Lower lobe of right lung (tissue), 2 donors: ENCODE measurements around the gene AHSG. TPM values are rescaled to one million over a fixed set of nuclear protein-coding genes. Genes with fewer than 3 reads are reported as not detected.
A peak's percentile ranks its signal among the peaks of the same experiment; 100 is the strongest.

Experiments
- ATAC-seq, 2 donors: fragments of 200-7000 bp; cut with Tn5 transposase; one replicate each; pipeline ENCODE4 v1.9.1; 2020 to 2022; ENCODE audit warnings: mild to moderate bottlenecking in 2 of 2, moderate library complexity in 2 of 2
- DNase-seq: peaks from one replicate; pipeline ENCODE4 v3.0.0-alpha.2; 2020
- H3K27ac ChIP-seq: fragments of 200-600 bp; one replicate; pipeline ENCODE4 v1.8.0; 2022
- H3K27me3 ChIP-seq: fragments of 200-600 bp; one replicate; pipeline ENCODE4 v1.8.0; 2022; ENCODE audit warnings: low read depth
- H3K36me3 ChIP-seq: fragments of 200-600 bp; one replicate; pipeline ENCODE4 v1.8.0; 2022; ENCODE audit warnings: mild to moderate bottlenecking
- H3K4me1 ChIP-seq: fragments of 200-600 bp; one replicate; pipeline ENCODE4 v1.8.0; 2022
- H3K4me3 ChIP-seq: fragments of 200-600 bp; one replicate; pipeline ENCODE4 v1.8.0; 2022; ENCODE audit warnings: mild to moderate bottlenecking
- H3K9me3 ChIP-seq: fragments of 200-600 bp; one replicate; pipeline ENCODE4 v1.8.0; 2022
- intact Hi-C: fragments of 100-400 bp; cut with DNase I; formaldehyde crosslinking; loops from one replicate; pipeline ENCODE4 v1.11.0; 2022
- total RNA-seq: library from RNA; stranded (reverse); fragmentation: NEBNext Ultra II Directional; extraction: Animal tissue kit (Norgen Biotek cat#: 25700); gene quantifications from one replicate; pipeline ENCODE4 v1.2.1, GENCODE V29; 2021
- TF ChIP-seq, protein P1 (sequence below): fragments of 200-600 bp; IDR thresholded peaks from one replicate; pipeline ENCODE4 v1.8.0; 2022; ENCODE audit warnings: antibody characterized with exemption, mild to moderate bottlenecking
- donor health status: DM: no; HTN: yes; CAD: no; lungs with severe emphysema.

AHSG gene
- total RNA-seq, 1 donor from 2014 or later: not detected

DNA sequence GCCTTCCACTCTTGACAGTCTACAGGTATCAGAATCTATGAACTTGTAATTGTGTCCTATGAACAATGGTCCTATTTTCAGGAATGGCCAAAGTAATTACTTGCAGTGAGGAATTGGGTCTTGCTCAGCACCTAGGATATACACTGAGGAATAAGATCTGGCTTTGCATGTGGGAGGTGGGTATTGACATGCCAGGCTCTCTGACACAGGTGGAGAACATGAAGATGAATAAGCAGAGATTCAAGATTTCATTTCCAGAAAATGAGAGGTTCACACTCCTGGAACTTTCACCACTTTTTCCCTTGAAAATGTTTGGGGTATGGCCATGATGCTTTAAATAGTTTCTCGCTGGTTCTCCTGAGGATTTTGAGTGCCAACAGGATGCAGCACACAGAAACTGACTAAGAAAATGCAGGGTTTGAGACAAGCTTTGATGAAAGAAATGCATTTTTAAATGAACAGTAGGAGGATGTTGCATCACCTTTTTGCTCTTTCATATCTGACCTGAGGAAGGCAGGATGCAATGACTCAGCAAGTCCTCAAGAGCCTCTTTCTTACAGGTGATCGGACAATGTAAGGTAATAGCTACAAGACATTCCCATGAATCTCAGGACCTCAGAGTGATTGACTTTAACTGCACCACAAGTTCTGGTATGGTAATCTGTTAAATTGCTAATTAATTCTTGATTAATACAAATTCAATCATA is 56.7 kb downstream of the AHSG start:
- no peaks in the 10 kb centered on the region for H3K27me3 ChIP-seq
- intact Hi-C loops: no loop called here
- DNase-seq: no peak
- TF ChIP-seq, protein P1, sequence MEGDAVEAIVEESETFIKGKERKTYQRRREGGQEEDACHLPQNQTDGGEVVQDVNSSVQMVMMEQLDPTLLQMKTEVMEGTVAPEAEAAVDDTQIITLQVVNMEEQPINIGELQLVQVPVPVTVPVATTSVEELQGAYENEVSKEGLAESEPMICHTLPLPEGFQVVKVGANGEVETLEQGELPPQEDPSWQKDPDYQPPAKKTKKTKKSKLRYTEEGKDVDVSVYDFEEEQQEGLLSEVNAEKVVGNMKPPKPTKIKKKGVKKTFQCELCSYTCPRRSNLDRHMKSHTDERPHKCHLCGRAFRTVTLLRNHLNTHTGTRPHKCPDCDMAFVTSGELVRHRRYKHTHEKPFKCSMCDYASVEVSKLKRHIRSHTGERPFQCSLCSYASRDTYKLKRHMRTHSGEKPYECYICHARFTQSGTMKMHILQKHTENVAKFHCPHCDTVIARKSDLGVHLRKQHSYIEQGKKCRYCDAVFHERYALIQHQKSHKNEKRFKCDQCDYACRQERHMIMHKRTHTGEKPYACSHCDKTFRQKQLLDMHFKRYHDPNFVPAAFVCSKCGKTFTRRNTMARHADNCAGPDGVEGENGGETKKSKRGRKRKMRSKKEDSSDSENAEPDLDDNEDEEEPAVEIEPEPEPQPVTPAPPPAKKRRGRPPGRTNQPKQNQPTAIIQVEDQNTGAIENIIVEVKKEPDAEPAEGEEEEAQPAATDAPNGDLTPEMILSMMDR: no peak
- H3K4me1 ChIP-seq: no peaks in the 10 kb centered on the region
- ATAC-seq: peak in 1 of 2 donors; percentile 42
- no peak overlapping the region for H3K27ac ChIP-seq
- no peaks in the 10 kb centered on the region for H3K9me3 ChIP-seq
- H3K36me3 ChIP-seq: no peaks in the 10 kb centered on the region
- H3K4me3 ChIP-seq: no peak overlapping the region

DNA sequence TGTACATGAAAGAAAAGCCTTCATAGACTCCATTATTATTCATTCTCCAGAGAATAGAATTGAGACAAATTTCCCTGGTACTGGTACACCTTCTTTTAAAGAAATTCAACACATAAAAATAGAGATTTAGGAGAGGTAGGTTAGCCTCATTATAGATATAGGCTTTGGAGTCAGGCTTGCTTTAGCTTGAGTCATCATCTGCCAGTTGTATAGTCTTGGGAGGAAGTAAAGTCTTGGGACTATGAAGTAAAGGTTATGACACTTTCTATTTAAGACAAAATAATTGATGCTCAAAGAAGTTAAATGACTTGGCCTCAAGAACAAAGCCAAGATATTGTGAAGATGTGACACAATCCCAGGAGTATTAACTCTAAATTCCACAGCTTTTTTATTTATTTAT is 57.3 kb downstream of the AHSG start:
- no peak overlapping the region for H3K4me3 ChIP-seq
- DNase-seq (no peak), ATAC-seq (no peak)
- H3K9me3 ChIP-seq: no peaks in the 10 kb centered on the region
- TF ChIP-seq, protein P1: no peak
- H3K4me1 ChIP-seq: no peaks in the 10 kb centered on the region
- H3K36me3 ChIP-seq: no peaks in the 10 kb centered on the region
- no peaks in the 10 kb centered on the region for H3K27me3 ChIP-seq
- H3K27ac ChIP-seq: no peak overlapping the region
- intact Hi-C loops: no loop called here

Other genes starting within 250 kb of the AHSG start
- gene CRYGS, start 68.7 kb upstream of the AHSG start, total RNA-seq: 4.0 TPM
- 10.3 TPM for gene TBCCD1, start 45.7 kb upstream of the AHSG start, total RNA-seq
- 37.8 TPM for gene DNAJB11, start 42.3 kb upstream of the AHSG start, total RNA-seq
- not detected for gene FETUB, start 27.3 kb downstream of the AHSG start, total RNA-seq
- gene HRG, start 53.0 kb downstream of the AHSG start, total RNA-seq: not detected
- gene KNG1, start 104.3 kb downstream of the AHSG start, total RNA-seq: not detected
- gene EIF4A2, start 170.5 kb downstream of the AHSG start, total RNA-seq: 424 TPM
- 8.4 TPM for gene RFC4, start 193.4 kb downstream of the AHSG start, total RNA-seq
- gene ADIPOQ, start 229.7 kb downstream of the AHSG start, total RNA-seq: not detected